Activated T-helper 1 cell treated with Interleukin-2 at 50 U/mL for 16 hours (primary cell): ENCODE results near the gene C1QTNF5.

Experiments used
- DNase-seq: peaks from one replicate; pipeline ENCODE4 v3.0.0-alpha.2; 2020; ENCODE audit warnings: low read depth

Gene C1QTNF5

DNA sequence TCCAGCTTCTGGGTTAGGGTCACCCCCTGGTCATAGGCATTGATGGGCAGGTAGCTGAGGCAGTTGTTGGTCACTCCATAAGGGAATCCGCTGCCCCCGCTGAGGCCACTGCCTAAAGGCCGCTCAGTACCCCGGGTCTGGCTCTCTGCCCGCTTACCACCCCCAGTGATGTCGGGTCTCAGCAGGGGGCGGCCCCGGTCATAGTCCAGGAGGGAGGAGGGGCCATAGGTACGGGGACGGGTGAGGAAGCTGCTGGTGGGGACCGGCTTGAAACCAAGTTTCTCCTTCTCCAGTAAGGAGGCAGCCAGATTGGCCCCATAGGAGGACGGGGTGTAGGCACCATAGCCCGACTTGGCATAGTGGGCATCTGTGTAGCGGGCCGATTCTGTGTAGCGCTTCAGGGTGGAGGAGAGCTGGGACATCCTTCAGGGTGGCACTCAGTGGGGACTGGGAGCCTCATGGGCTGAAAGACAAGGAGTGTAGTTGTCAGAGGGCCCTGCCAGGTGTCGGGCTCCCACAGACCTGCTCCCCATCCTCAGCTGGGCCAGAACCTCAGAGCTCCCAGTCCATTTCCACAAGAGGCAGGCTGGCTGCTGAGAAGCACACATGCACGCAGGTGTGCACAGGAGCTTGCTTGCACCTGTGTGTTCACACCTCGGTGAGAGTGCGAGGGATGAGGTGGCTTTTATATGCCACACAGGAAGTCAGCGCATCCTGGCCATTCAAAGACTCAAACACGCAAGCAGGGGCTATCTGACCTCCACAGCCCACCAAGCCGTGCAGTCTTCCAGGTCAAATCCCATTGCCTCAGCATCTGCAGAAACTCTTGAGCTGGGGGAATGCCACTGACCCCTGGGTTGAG is 32.6 kb upstream of the C1QTNF5 start:
- no peak for DNase-seq

DNA sequence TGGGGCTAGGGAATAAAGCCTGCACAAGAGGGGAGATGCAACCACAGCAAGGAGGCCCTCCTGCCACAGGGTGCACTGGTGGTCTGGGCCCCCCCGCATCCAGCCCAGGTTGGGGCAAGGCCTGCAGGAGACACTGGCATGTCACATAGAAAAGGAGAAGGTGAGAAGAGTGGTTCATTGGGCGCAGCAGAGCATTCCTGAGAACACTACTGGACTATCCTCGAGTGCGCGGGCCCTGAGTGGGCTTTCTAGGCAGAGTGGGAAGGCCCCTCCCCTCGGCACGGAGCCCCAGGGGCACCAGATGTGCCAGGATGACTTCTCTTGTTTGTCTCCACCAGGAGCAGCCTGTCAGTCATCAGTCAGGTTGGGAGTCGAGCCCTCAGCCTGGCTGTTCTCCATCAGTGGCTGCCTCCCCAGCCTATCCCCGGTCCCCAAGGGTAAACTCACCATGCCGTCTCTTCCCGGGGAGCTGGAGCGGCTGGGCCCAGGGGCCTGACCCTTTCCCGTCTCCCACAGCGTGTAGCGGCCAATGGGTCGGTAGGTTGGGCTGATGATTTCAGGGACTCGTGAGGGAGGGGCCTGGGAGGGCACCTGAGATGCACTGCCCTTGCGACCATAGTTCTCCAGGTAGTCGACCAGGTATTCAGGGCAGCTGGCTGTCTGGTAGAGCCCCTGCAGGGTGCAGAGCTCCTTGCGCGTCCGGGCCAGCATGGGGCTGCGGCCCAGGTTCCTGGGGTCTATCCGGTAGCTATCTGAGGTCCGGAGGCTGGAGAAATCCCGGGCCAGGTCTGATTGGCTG is 31.8 kb upstream of the C1QTNF5 start:
- no peak for DNase-seq

GRCh38 chr11:119371778-119372182 is 31.1 kb upstream of the C1QTNF5 start:
- DNase-seq = no peak

DNA sequence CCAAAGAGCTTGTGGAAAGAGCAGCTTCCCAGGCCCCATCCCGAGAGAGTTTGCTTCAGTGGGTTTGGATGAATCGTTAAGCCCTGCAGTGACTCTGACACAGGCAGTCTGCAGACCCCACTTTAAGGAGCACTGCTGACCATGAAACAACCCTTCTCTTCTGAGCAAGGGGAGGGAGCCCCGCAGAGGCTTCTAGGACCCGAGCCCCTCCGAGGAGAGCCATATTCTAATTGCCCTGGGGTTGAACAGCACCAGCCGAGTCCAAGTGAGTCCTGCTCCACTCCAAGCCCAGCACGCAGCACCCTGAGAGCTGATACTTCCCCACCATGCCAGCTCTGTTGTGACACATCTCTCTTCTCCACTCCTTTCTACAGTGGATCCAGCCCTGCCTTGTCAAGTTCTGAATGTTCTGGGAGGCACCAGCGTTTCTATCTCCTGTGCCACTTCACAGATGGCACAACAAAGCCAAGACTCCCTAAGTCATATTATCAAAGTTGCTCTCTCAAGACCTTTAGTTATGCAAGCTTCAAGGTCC is 30.5 kb upstream of the C1QTNF5 start:
- no peak for DNase-seq

GRCh38 chr11:119370486-119371046 is 29.9 kb upstream of the C1QTNF5 start:
- no peak for DNase-seq

GRCh38 chr11:119369132-119369925 is 28.6 kb upstream of the C1QTNF5 start:
- no peak for DNase-seq

GRCh38 chr11:119368121-119369034 is 27.7 kb upstream of the C1QTNF5 start:
- no peak for DNase-seq

GRCh38 chr11:119367661-119368120 is 27.0 kb upstream of the C1QTNF5 start:
- no peak for DNase-seq

DNA sequence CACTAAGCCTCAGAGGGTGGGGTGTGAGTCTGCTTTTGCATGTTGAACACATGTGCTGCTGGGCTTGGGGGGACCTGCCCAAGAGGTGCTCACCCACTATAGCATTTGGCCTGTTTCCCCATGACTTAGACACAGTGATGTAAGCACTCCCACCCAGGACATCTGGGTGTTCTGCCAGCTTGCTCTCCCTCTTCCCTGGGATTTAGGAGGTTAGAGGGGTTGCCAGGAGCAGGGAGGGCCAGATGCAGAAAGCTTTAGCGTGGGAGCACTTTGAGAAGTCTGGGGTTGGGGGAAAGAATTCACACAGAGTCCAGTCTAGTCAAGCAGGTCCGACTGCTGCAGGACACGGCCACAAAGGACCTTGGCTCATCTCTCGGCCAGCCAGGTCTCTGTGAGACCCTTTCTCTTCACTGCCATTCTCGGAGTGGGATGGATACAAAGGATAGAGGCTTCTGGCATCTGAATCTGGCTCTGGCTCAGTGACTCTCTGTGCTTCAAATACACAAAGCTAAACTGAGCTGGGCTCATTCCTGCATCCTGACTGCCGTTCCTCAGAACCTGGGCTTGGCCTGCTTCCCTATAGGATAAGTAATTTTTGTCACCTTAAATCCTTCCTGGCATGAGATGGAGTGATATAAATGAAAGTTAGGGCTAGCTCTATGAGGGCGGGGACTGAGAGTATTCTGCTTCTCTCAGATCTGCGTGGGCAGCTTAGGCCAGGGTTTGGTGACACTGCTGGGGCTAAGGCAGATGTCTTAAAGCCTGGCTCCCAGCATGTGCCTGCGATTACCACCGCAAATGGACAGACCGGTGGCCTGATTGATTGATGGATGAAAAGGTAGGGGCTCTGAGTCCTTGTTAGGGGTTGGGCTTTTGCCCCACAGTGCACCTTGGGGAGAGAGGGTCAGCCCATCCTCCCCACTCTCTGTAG is 26.3 kb upstream of the C1QTNF5 start:
- DNase-seq = no peak

DNA sequence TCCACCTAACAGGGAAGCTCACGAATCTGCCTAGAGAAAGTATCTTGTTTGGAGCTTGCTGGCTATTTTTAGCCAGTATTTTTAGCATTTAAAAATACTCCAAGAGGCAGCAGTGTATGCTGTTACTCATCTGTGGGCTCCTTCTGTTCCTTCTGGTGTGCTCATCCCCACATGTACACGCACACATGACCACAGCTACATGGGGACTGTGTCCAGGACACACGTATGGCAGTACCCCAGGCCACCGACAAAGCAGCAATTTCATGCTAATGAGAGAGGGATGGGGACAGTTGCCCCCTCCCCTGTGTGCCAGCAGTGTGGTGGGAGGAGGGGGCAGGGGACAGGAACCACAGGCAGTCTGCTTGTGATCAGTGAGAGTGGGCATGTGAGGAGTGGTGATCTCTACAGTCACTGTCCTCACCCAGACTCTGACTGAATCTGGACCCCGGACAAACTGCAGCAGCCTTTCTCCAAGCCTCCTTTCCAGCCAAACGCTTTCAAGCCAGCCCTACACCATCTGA is 24.4 kb upstream of the C1QTNF5 start:
- DNase-seq = no peak

DNA sequence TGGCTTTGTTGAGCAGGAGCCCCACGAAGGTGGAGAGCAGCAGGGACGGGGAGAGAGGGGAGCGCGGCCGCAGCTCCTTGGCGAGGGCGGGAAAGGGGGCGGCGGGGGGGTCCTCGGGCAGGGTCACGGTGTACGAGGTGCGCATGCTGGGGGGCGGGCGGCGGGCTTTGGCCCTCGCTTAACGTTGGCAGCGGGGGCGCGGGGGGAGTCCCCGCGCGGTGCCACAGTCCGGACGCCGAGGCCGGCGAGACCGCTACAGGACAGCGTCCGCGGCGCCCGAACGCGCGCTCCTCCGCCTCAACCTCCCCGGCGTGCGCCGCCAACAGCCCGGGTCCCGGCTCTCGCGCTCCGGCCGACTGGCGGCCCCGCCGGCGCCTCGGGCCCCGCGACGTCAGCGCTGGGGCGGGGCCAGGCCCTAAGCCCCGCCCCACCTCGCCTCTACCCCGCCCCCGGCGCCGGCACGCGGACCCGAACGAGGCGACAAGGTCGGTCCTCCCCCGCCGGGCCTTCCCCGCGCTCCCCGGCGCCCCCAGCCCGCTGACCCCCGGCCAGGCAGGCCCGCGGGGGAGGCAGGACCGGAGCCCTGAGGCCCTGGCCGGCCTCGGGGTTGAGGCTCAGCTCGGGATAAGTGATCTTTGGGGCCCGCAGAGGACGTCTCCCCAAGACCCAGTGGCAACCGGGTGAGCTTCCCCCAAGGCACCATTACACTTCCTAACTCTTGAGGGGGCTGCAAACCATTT is 23.3 kb upstream of the C1QTNF5 start:
- peak; percentile 37 for DNase-seq

GRCh38 chr11:119363081-119363850 is 22.6 kb upstream of the C1QTNF5 start:
- DNase-seq = no peak

GRCh38 chr11:119362741-119363080 is 22.0 kb upstream of the C1QTNF5 start:
- DNase-seq = no peak

GRCh38 chr11:119361941-119362725 is 21.4 kb upstream of the C1QTNF5 start:
- DNase-seq = no peak

GRCh38 chr11:119361056-119361787 is 20.5 kb upstream of the C1QTNF5 start:
- DNase-seq = no peak
